ENCODE data around the gene ANKFN1. TPM values are rescaled to one million over a fixed set of nuclear protein-coding genes. Genes with fewer than 3 reads are reported as not detected.

The ANKFN1 gene
- total and polyA plus RNA-seq, 2 donors from 2014 or later = 0.19 TPM; not detected in 1

GRCh38 chr17:56540836-56541235 is 387.6 kb downstream of the ANKFN1 start:
- Histone ChIP-seq H3K9ac (ENCODE audit: low read length in 3 of 3) (no peak overlapping the region), H3K27me3 (ENCODE audit: control insufficient read depth, insufficient read depth, low read length) (no peaks in the 10 kb centered on the region), H3K9me3 (ENCODE audit: control insufficient read depth in 2 of 3, insufficient read depth in 1 of 3, low read length in 3 of 3) (peaks cover 0 to 3% (median 0%) of the 10 kb centered on the region in 3 donors), H3K27ac (ENCODE audit: low read depth in 2 of 2, low read length in 2 of 2) (no peak overlapping the region), H3K36me3 (ENCODE audit: control insufficient read depth in 2 of 3, insufficient read depth in 3 of 3, low read length in 3 of 3) (no peaks in the 10 kb centered on the region), H3K4me1 (ENCODE audit: control insufficient read depth in 2 of 3, insufficient read depth in 2 of 3, low read depth in 1 of 3, low read length in 3 of 3) (no peaks in the 10 kb centered on the region), H3K4me3 (ENCODE audit: low read length in 3 of 3) (no peak overlapping the region)
- intact Hi-C loops (cut with DNase I) = no loop called here
- no peak for FAIRE-seq
- TF ChIP-seq CTCF (IDR thresholded peaks at IDR 0.05; ENCODE audit: borderline replicate concordance, extremely low read depth, insufficient read depth) = no peak
- no peak for DNase-seq

DNA sequence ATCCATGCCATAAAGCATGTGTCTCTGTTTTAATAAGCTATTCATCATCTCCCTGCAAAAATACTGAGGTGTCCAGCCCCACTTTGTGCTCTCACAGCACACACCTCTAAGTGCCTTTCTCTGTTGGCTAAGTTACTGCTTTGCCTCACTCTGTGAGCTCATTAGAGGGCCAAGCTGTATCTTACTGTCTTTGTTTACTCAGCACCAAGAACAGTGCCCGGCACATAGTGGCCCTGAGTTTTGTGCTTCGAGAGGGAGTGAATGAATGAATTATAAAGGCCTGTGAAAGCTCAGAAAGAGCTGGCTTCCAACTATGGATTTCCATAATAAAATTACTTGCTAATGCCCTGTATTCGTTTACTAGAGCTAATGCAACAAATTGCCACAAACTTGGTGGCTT is 390.0 kb downstream of the ANKFN1 start:
- Histone ChIP-seq H3K4me3 (ENCODE audit: low read length in 3 of 3) (no peak overlapping the region), H3K36me3 (ENCODE audit: control insufficient read depth in 2 of 3, insufficient read depth in 3 of 3, low read length in 3 of 3) (no peaks in the 10 kb centered on the region), H3K9me3 (ENCODE audit: control insufficient read depth in 2 of 3, insufficient read depth in 1 of 3, low read length in 3 of 3) (no peaks in the 10 kb centered on the region), H3K27ac (ENCODE audit: low read depth in 2 of 2, low read length in 2 of 2) (no peak overlapping the region), H3K9ac (ENCODE audit: low read length in 3 of 3) (no peak overlapping the region), H3K4me1 (ENCODE audit: control insufficient read depth in 2 of 3, insufficient read depth in 2 of 3, low read depth in 1 of 3, low read length in 3 of 3) (no peaks in the 10 kb centered on the region), H3K27me3 (ENCODE audit: control insufficient read depth, insufficient read depth, low read length) (no peaks in the 10 kb centered on the region)
- DNase-seq (no peak), FAIRE-seq (no peak)
- TF ChIP-seq CTCF (IDR thresholded peaks at IDR 0.05; ENCODE audit: borderline replicate concordance, extremely low read depth, insufficient read depth) = no peak
- intact Hi-C loops (cut with DNase I) = no loop called here

DNA sequence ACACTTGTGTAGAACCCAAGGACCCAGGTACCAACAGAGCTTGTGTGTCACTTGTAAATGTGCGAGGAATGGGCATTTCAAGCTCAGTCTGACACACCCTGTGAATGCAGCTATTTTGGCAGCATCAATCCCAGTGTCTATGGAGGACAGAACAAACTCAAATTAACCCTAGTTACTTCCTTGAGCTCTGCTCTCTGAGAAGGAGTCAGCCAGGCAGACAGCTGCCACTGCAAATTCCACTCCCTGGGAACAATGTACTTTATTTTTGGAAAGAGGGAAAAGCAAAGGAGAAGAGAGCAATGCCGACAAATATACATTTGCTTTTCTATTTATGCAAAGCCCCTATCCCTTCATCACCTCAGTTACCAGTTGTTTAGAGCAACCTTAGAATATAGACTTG is 391.8 kb downstream of the ANKFN1 start:
- Histone ChIP-seq H3K9ac (ENCODE audit: low read length in 3 of 3) (no peak overlapping the region), H3K4me3 (ENCODE audit: low read length in 3 of 3) (no peak overlapping the region), H3K27me3 (ENCODE audit: control insufficient read depth, insufficient read depth, low read length) (no peaks in the 10 kb centered on the region), H3K36me3 (ENCODE audit: control insufficient read depth in 2 of 3, insufficient read depth in 3 of 3, low read length in 3 of 3) (no peaks in the 10 kb centered on the region), H3K4me1 (ENCODE audit: control insufficient read depth in 2 of 3, insufficient read depth in 2 of 3, low read depth in 1 of 3, low read length in 3 of 3) (no peaks in the 10 kb centered on the region), H3K9me3 (ENCODE audit: control insufficient read depth in 2 of 3, insufficient read depth in 1 of 3, low read length in 3 of 3) (no peaks in the 10 kb centered on the region), H3K27ac (ENCODE audit: low read depth in 2 of 2, low read length in 2 of 2) (no peak overlapping the region)
- DNase-seq (no peak), FAIRE-seq (no peak)
- no peak for TF ChIP-seq CTCF (IDR thresholded peaks at IDR 0.05; ENCODE audit: borderline replicate concordance, extremely low read depth, insufficient read depth)
- intact Hi-C loops (cut with DNase I) = no loop called here

GRCh38 chr17:56545930-56546329 is 392.7 kb downstream of the ANKFN1 start:
- intact Hi-C loops (cut with DNase I) = no loop called here
- Histone ChIP-seq H3K36me3 (ENCODE audit: control insufficient read depth in 2 of 3, insufficient read depth in 3 of 3, low read length in 3 of 3) (no peaks in the 10 kb centered on the region), H3K4me1 (ENCODE audit: control insufficient read depth in 2 of 3, insufficient read depth in 2 of 3, low read depth in 1 of 3, low read length in 3 of 3) (no peaks in the 10 kb centered on the region), H3K27ac (ENCODE audit: low read depth in 2 of 2, low read length in 2 of 2) (no peak overlapping the region), H3K9me3 (ENCODE audit: control insufficient read depth in 2 of 3, insufficient read depth in 1 of 3, low read length in 3 of 3) (no peaks in the 10 kb centered on the region), H3K27me3 (ENCODE audit: control insufficient read depth, insufficient read depth, low read length) (no peaks in the 10 kb centered on the region), H3K4me3 (ENCODE audit: low read length in 3 of 3) (no peak overlapping the region), H3K9ac (ENCODE audit: low read length in 3 of 3) (no peak overlapping the region)
- no peak for TF ChIP-seq CTCF (IDR thresholded peaks at IDR 0.05; ENCODE audit: borderline replicate concordance, extremely low read depth, insufficient read depth)
- DNase-seq = no peak
- no peak for FAIRE-seq

Data from kidney (tissue), 14 donors.